Lower lobe of right lung (tissue), 2 donors: Measurements from ENCODE around the gene CD28. TPM values are rescaled to one million over a fixed set of nuclear protein-coding genes. Genes with fewer than 3 reads are reported as not detected.

Experiments used
- ATAC-seq, 2 donors: fragments of 200-7000 bp; cut with Tn5 transposase; one replicate each; pipeline ENCODE4 v1.9.1; 2020 to 2022; ENCODE audit warnings: mild to moderate bottlenecking in 2 of 2, moderate library complexity in 2 of 2
- DNase-seq: peaks from one replicate; pipeline ENCODE4 v3.0.0-alpha.2; 2020
- H3K27ac ChIP-seq: fragments of 200-600 bp; one replicate; pipeline ENCODE4 v1.8.0; 2022
- H3K27me3 ChIP-seq: fragments of 200-600 bp; one replicate; pipeline ENCODE4 v1.8.0; 2022; ENCODE audit warnings: low read depth
- H3K36me3 ChIP-seq: fragments of 200-600 bp; one replicate; pipeline ENCODE4 v1.8.0; 2022; ENCODE audit warnings: mild to moderate bottlenecking
- H3K4me1 ChIP-seq: fragments of 200-600 bp; one replicate; pipeline ENCODE4 v1.8.0; 2022
- H3K4me3 ChIP-seq: fragments of 200-600 bp; one replicate; pipeline ENCODE4 v1.8.0; 2022; ENCODE audit warnings: mild to moderate bottlenecking
- H3K9me3 ChIP-seq: fragments of 200-600 bp; one replicate; pipeline ENCODE4 v1.8.0; 2022
- intact Hi-C: fragments of 100-400 bp; cut with DNase I; formaldehyde crosslinking; loops from one replicate; pipeline ENCODE4 v1.11.0; 2022
- long read RNA-seq: library from polyadenylated mRNA; unstranded; transcript quantifications from one replicate; pipeline ENCODE4 v2.0.0, GENCODE V29; 2021
- total RNA-seq: library from RNA; stranded (reverse); fragmentation: NEBNext Ultra II Directional; extraction: Animal tissue kit (Norgen Biotek cat#: 25700); gene quantifications from one replicate; pipeline ENCODE4 v1.2.1, GENCODE V29; 2021
- TF ChIP-seq, protein P1 (sequence below): fragments of 200-600 bp; IDR thresholded peaks from one replicate; pipeline ENCODE4 v1.8.0; 2022; ENCODE audit warnings: antibody characterized with exemption, mild to moderate bottlenecking
- donor health status: DM: no; HTN: yes; CAD: no; lungs with severe emphysema.

Gene CD28
- total RNA-seq, result 2.2 TPM
- long read RNA-seq, partial matches to known transcripts, result 0 of 1 reads
- long read RNA-seq, other reads (novel, unspliced or antisense), result 1 of 1 reads

DNA sequence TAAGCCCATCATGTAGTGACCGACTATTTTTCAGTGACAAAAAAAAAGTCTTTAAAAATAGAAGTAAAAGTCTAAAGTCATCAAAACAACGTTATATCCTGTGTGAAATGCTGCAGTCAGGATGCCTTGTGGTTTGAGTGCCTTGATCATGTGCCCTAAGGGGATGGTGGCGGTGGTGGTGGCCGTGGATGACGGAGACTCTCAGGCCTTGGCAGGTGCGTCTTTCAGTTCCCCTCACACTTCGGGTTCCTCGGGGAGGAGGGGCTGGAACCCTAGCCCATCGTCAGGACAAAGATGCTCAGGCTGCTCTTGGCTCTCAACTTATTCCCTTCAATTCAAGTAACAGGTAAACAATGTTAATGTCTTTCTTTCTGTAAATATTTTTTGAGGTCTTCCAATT, at the start of gene CD28:
Gene CD28 (plus strand): TSS at position 237 of the 400 bp plus-strand sequence. CDS start 58 bp downstream, at position 295.
- H3K4me1 ChIP-seq, result no peaks in the 10 kb centered on the region
- H3K27ac ChIP-seq, result peak within 1 kb of the TSS; percentile 1
- intact Hi-C loops, result no loop called here
- H3K36me3 ChIP-seq, result no peaks in the 10 kb centered on the region
- ATAC-seq, result peak; percentile 56 to 83
- peak within 1 kb of the TSS; percentile 22 for H3K4me3 ChIP-seq
- no peaks in the 10 kb centered on the region for H3K9me3 ChIP-seq
- TF ChIP-seq, protein P1, sequence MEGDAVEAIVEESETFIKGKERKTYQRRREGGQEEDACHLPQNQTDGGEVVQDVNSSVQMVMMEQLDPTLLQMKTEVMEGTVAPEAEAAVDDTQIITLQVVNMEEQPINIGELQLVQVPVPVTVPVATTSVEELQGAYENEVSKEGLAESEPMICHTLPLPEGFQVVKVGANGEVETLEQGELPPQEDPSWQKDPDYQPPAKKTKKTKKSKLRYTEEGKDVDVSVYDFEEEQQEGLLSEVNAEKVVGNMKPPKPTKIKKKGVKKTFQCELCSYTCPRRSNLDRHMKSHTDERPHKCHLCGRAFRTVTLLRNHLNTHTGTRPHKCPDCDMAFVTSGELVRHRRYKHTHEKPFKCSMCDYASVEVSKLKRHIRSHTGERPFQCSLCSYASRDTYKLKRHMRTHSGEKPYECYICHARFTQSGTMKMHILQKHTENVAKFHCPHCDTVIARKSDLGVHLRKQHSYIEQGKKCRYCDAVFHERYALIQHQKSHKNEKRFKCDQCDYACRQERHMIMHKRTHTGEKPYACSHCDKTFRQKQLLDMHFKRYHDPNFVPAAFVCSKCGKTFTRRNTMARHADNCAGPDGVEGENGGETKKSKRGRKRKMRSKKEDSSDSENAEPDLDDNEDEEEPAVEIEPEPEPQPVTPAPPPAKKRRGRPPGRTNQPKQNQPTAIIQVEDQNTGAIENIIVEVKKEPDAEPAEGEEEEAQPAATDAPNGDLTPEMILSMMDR, result no peak
- DNase-seq, result no peak
- H3K27me3 ChIP-seq, result no peaks in the 10 kb centered on the region

DNA sequence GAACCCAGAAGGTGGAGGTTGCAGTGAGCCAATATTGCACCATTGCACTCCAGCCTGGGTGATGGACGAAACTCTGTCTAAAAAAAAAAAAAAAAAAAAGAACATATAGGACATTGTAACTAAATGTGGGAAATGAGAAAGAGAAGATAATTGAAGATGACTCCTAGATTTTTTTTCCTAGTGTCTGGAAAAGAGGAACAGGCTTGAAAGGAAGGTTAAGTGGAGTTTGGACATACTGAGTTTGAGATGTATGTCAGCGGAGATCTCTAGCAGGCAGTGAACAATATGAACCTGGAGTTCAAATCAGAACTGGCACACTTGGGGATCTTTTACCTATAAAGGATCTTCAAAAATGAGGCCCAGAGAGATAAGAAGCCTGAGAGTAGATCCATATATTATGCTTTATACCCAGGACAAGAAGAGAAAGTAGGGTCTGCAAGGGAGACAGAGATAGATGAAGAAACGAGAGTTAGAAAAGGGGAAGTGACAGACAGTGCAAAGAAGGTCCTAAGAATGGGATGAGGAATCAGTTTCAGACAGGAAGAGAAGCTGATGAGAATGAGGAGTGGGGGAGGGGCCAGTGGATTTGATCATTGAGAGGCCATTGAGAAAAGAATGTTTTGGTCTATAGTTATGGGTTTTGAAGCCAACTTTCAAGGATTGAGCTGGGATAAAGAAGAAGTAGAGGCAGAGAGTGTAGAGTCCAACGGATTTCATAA, 46.9 kb upstream of the CD28 start:
- intact Hi-C loops, result no loop called here
- no peaks in the 10 kb centered on the region for H3K27me3 ChIP-seq
- TF ChIP-seq, protein P1, result no peak
- no peak overlapping the region for H3K4me3 ChIP-seq
- H3K27ac ChIP-seq, result no peak overlapping the region
- DNase-seq (no peak), ATAC-seq (peak in 1 of 2 donors; percentile 36)
- no peaks in the 10 kb centered on the region for H3K36me3 ChIP-seq
- H3K4me1 ChIP-seq, result peaks cover 33% of the 10 kb centered on the region
- no peaks in the 10 kb centered on the region for H3K9me3 ChIP-seq

DNA sequence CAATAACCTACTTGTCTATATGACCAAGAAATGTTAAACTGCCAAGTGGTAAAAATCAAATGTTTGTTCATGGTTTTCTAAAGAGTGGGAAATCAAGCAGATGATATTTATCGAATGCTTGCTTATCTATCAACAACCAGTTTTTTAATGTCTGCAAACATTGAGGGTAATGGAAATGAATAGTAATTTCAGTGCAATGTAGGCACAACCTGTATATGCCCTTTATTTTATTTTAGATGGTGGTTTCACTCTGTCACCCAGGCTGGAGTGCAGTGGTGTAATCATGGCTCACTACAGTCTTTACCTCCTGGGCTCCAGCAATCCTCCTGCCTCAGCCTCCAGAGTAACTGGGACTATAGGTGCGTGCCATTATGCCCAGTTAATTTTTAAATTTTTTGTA, 46.0 kb upstream of the CD28 start:
- H3K4me3 ChIP-seq, result no peak overlapping the region
- H3K36me3 ChIP-seq, result no peaks in the 10 kb centered on the region
- H3K9me3 ChIP-seq, result no peaks in the 10 kb centered on the region
- intact Hi-C loops, result no loop called here
- TF ChIP-seq, protein P1, result no peak
- ATAC-seq (no peak), DNase-seq (no peak)
- no peaks in the 10 kb centered on the region for H3K27me3 ChIP-seq
- H3K4me1 ChIP-seq, result peaks cover 24% of the 10 kb centered on the region
- no peak overlapping the region for H3K27ac ChIP-seq

DNA sequence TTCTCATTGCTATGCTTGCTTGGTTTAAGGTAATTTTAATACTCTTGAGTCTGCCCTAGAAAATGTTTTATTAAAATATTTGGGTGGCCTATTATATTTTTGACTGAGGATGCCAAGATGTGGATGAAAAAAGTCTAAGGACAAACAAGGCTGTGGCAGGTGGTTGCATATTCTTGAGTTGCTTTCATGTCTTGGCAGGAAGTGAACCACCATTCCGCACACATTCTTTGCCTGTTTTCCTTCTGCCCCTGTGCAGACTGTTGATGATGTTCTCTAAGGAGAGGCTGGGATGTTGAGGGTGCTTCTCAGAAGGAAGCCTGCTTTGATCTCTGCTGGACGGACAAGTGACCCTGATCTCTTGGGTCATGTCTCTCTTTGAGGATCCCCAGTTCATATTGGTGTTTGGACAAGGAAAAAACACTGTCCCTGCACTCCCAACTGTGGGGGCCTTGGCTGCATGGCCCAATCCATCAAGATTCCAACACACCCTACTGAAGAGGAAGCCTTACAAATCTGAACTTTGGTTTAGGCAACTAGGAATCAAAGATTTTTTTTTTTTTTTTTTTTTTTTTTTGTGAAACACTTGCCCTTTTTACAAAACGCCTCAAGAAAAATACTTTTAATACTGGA, 45.0 kb upstream of the CD28 start:
- Histone ChIP-seq H3K4me1 (peaks cover 14% of the 10 kb centered on the region), H3K27ac (no peak overlapping the region), H3K27me3 (no peaks in the 10 kb centered on the region), H3K36me3 (no peaks in the 10 kb centered on the region), H3K9me3 (no peaks in the 10 kb centered on the region), H3K4me3 (no peak overlapping the region)
- DNase-seq (no peak), ATAC-seq (no peak)
- intact Hi-C loops, result no loop called here
- TF ChIP-seq, protein P1, result no peak

DNA sequence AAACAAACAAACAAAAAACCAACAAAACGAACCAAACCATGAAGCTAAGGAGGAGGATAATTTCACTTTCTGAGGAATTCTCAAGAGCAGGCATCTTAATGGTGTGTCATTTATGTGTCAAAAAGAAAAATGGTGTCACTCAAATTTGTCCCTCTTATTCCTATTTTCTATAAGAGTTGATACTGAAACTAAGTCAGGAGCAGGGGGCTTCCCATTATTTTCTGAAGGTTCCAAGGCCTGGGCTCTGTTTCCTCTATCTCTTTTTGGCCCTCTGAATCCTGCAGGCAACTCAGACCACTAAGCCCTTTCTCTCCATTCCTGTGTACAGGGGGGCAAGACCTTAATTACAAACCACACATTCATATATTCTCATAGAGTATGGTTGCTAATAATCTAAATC, 44.0 kb upstream of the CD28 start:
- TF ChIP-seq, protein P1, result no peak
- no peak for ATAC-seq
- Histone ChIP-seq H3K4me3 (no peak overlapping the region), H3K27ac (no peak overlapping the region), H3K36me3 (no peaks in the 10 kb centered on the region), H3K27me3 (no peaks in the 10 kb centered on the region), H3K9me3 (no peaks in the 10 kb centered on the region), H3K4me1 (peaks cover 3% of the 10 kb centered on the region)
- intact Hi-C loops, result no loop called here
- no peak for DNase-seq
